ENCODE data around the gene FGF23. TPM values are rescaled to one million over a fixed set of nuclear protein-coding genes. Genes with fewer than 3 reads are reported as not detected.
"Not testable (repeated sequence)": the region's sequence is repeated elsewhere in the genome, so short reads cannot be mapped to it uniquely, and the experiment has no call there.

FGF23 gene
- total RNA-seq, 2 experiments from 2014 or later: not detected

DNA sequence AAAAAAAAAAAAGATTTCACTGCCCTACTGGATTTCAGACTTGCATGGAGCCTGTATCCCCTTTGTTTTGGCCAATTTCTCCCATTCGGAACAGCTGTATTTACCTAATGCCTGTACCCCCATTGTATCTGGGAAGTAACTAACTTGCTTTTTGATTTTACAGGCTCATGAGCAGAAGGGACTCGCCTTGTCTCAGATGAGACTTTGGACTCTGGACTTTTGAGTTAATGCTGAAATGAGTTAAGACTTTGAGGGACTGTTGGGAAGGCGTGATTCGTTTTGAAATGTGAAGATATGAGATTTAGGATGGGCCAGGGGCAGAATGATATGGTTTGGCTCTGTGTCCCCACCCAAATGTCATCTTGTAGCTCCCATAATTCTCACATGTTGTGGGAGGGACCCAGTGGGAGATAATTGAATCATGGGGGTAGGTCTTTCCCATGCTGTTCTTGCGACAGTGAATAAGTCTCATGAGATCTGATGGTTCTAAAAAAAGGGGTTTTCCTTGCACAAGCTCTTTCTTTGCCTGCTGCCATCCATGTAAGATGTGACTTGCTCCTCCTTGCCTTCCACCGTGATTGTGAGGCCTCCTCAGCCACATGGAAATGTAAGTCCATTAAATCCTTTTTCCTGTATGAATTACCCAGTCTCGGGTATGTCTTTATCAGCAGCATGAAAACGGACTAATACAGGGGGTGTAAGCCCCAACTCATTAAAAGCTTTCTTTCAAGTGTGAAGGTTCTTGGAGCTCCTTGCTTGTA lies 25.5 kb upstream of the FGF23 start:
- not testable (repeated sequence) for H3K4me1 Mint-ChIP-seq; H3K9me3 Mint-ChIP-seq; H3K4me3 Mint-ChIP-seq; DNase-seq; H3K36me3 Mint-ChIP-seq (ENCODE audit: low read depth); H3K27ac Mint-ChIP-seq
- CTCF ChIA-PET: interaction anchor here (1.0 kb wide), 1 partner anchor 16 kb away, joined by 4 read pairs; no protein-coding TSS in a partner anchor
- POLR2A ChIA-PET: interaction anchor here (0.7 kb wide), 1 partner anchor 90 kb away, joined by 3 read pairs; no protein-coding TSS in a partner anchor
- H3K27me3 Mint-ChIP-seq: peaks cover 16% of the 10 kb centered on the region

DNA sequence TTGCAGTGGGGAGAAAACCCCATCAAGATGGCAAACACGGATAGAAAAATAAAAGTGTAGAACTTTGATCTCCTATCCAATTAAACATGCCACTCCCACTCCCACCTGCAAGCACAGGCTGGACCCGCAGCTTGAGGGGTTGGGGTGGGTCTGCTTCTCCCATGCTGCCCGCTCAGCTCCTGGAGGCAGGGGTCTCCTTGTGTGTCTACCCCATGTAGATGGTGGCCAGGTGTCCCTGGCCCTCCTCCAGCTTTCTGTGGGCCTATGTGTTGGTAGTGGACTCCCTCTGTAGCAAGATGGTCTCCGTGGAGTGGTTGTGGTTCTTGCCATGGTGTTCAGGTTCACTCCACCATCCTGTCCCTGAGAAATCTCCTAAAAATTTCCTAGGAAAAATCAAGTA lies 23.5 kb upstream of the FGF23 start:
- Mint-ChIP-seq H3K36me3 (ENCODE audit: low read depth) (no peaks in the 10 kb centered on the region), H3K27me3 (peaks cover 20% of the 10 kb centered on the region), H3K4me1 (no peaks in the 10 kb centered on the region), H3K9me3 (no peaks in the 10 kb centered on the region), H3K27ac (no peak overlapping the region), H3K4me3 (no peak overlapping the region)
- DNase-seq: no peak
- POLR2A ChIA-PET: no interaction called here
- CTCF ChIA-PET: no interaction called here

DNA sequence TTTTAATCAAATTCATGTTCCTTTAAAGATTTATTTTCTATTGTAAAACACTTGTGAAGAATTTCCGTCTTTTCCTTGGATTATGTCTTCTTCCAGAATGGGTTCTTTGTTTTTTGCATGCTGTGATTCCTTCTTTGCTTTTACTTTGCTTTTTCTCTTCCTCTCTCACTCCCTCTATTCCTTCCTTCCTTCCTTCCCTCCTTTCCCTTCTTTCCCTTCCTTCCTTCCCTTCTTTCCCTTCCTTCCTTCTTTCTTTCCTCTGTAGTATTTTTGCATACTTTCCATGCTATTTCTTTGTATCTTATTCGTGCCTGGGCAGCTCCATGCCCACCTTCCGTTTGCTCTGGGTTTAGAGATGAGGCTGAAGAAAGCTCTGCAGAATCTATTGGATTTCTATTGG lies 21.6 kb upstream of the FGF23 start:
- H3K27ac Mint-ChIP-seq: no peak overlapping the region
- POLR2A ChIA-PET: no interaction called here
- no peaks in the 10 kb centered on the region for H3K36me3 Mint-ChIP-seq (ENCODE audit: low read depth)
- CTCF ChIA-PET: interaction anchor here (1.2 kb wide), 1 partner anchor 19 kb away, joined by 4 read pairs; no protein-coding TSS in a partner anchor
- peaks cover 27% of the 10 kb centered on the region for H3K27me3 Mint-ChIP-seq
- DNase-seq: no peak
- no peak overlapping the region for H3K4me3 Mint-ChIP-seq
- H3K9me3 Mint-ChIP-seq: no peaks in the 10 kb centered on the region
- H3K4me1 Mint-ChIP-seq: no peaks in the 10 kb centered on the region

DNA sequence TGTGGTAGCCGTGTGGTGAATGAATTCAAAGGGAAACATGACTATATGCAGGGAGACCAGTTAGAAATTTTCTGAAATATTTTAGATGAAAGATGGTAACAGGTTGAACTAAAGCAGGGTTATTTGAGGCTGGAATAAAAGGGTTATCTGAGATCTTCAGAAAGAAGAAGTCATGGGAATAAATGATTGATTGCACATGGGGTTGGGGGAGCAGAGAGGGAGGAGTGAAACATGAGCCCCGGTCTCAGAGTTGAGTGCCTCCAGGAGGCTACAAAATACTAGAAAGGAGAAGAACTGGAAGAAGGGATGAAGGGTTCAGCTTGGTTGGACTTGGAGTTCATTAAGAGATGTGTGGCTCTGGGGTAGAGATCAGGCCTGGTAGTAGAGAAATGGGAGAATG lies 16.3 kb upstream of the FGF23 start:
- Mint-ChIP-seq H3K27ac (no peak overlapping the region), H3K4me1 (peaks cover 6% of the 10 kb centered on the region), H3K36me3 (ENCODE audit: low read depth) (no peaks in the 10 kb centered on the region), H3K9me3 (no peaks in the 10 kb centered on the region), H3K4me3 (no peak overlapping the region), H3K27me3 (peaks cover 47% of the 10 kb centered on the region)
- ChIA-PET CTCF (no interaction called here), POLR2A (no interaction called here)
- DNase-seq: no peak

DNA sequence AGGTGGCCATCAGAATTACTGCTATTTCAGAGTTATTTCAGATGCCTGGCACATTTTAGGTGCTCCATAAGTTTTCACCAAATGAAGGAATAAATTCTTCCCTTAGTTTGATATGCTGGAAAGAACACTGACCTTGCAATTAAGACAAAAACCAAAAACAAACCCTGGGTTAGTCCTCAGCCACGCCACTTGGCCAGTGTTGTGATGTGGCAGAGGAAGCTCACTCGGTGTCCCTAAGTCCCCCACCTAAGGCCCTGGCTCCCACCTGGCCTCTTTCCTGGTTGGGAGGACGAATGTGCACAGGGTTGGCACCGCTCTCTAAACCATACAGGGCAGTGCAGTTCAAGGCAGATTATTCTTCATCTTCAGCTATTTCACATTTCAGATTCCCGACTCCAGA lies 13.7 kb upstream of the FGF23 start:
- no peak overlapping the region for H3K4me3 Mint-ChIP-seq
- POLR2A ChIA-PET: no interaction called here

DNA sequence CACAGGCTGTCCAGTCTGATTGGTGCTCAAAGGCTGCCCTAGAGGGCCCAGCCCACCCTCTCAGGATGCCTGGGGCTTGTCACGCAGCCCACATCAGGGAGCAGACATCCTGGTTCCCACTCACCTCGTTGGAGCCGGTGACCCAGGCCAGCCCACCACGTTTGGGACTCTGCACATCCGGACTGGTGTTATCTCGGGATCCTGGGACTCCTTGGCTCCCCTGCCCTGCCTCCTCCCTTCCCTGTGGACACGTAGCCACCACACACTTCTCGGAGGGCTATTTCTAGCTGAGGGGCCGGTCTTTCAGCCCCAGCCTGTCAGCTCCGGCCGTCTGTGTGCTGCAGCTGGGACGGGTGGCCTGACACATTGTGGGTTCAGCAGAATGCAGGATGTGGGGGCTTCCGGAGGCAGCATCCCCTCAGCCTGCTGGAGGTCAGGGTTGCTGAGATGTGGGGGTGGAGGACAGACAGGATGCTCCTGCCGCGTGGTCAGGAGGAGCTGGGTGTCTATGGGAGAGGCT lies 12.8 kb upstream of the FGF23 start:
- ChIA-PET CTCF (no interaction called here), POLR2A (no interaction called here)
- Mint-ChIP-seq H3K4me1 (peaks cover 6% of the 10 kb centered on the region), H3K4me3 (no peak overlapping the region), H3K27ac (no peak overlapping the region), H3K36me3 (ENCODE audit: low read depth) (no peaks in the 10 kb centered on the region), H3K27me3 (peaks cover 39% of the 10 kb centered on the region), H3K9me3 (no peaks in the 10 kb centered on the region)
- no peak for DNase-seq

More for the DNA sequence above, 13.7 kb upstream of the FGF23 start:
- Mint-ChIP-seq H3K36me3 (ENCODE audit: low read depth) (no peaks in the 10 kb centered on the region), H3K4me1 (peaks cover 6% of the 10 kb centered on the region), H3K27ac (no peak overlapping the region), H3K9me3 (no peaks in the 10 kb centered on the region), H3K27me3 (peaks cover 42% of the 10 kb centered on the region)
- CTCF ChIA-PET: no interaction called here
- no peak for DNase-seq

DNA sequence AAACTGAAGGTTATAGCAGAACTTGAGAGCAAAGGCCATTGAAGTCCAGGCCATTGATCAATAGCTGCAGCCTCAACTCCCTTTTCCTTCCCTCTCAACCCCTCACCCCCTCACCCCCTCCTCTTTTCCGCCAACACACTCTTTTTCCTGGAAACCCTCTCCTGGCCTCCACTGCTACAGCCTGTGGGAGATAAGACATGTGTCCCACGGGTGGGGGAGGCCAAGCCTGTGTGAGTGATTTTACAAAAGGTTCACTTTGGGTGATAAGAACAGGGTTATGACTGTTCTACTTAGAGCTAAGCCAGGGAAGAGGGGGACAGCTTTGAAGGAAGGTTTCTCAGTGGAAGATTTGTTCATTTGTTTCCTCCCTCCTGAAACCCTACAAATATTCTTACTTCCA lies 9.2 kb upstream of the FGF23 start:
- Mint-ChIP-seq H3K4me3 (no peak overlapping the region), H3K27me3 (peaks cover 18% of the 10 kb centered on the region), H3K9me3 (no peaks in the 10 kb centered on the region), H3K36me3 (ENCODE audit: low read depth) (no peaks in the 10 kb centered on the region), H3K27ac (no peak overlapping the region), H3K4me1 (peaks cover 6% of the 10 kb centered on the region)
- CTCF ChIA-PET: no interaction called here
- DNase-seq: no peak
- POLR2A ChIA-PET: no interaction called here

DNA sequence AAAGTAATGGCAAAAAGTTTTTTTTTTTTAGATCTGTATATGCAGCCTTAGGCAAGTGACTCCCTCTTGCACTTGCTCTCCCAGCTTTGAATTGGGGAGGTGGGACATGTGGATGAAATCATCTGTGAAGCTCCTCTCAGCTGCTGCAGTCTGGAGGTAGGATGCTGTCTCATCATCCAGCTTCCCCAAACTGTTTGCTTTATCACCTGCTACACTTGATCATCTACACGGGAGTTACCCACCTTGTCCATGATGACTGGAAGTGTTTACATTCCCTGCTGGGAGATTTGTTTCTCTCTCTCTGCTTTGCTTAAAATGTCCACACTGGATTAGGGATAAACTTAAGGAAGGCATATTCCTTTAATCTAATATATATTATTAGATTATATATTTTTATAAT lies 8.5 kb upstream of the FGF23 start:
- ChIA-PET CTCF (no interaction called here), POLR2A (no interaction called here)
- H3K4me3 Mint-ChIP-seq: no peak overlapping the region
- no peaks in the 10 kb centered on the region for H3K36me3 Mint-ChIP-seq (ENCODE audit: low read depth)
- H3K27me3 Mint-ChIP-seq: peaks cover 14% of the 10 kb centered on the region
- no peak for DNase-seq
- H3K9me3 Mint-ChIP-seq: no peaks in the 10 kb centered on the region
- H3K27ac Mint-ChIP-seq: no peak overlapping the region
- peaks cover 6% of the 10 kb centered on the region for H3K4me1 Mint-ChIP-seq

DNA sequence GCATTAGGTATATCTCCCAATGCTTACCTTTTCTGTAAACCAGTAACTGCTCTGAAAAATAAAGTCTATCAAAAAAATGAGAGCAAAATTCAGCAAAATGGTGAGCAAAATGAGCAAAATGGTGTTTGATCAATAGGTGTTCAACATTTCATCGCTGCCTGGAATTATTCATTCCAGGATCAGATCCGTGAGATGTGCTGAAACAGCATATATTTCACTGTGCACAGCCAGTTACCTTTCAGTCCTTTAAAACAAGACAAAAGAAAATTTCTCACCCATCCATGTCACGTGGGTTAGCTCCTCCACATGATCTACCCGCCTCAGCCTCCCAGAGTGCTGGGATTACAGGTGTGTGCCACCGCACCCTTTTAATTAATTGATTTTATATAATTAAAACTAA lies 8.1 kb upstream of the FGF23 start:
- Mint-ChIP-seq H3K27me3 (peaks cover 12% of the 10 kb centered on the region), H3K4me3 (no peak overlapping the region), H3K36me3 (ENCODE audit: low read depth) (no peaks in the 10 kb centered on the region), H3K4me1 (peaks cover 4% of the 10 kb centered on the region), H3K9me3 (no peaks in the 10 kb centered on the region), H3K27ac (no peak overlapping the region)
- ChIA-PET CTCF (no interaction called here), POLR2A (no interaction called here)
- DNase-seq: no peak

DNA sequence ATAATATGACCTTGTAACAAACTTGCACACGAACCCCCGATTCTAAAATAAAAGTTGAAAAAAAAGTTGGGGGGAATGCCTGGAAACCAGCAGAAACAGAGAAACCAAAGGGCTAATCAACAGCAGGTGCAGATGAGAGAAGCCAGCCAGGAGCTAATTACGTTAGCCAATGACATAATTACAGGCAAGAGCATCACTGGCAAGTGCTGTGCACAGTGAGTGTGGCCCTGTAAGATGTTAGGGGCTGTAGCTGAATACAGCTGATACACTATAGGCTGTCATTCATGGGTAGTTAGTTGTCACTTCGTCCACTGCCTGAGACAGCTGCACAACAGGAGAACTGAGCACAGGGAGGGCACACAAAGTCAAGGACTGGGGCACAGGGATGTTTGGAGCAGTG lies 7.3 kb upstream of the FGF23 start:
- H3K36me3 Mint-ChIP-seq (ENCODE audit: low read depth): no peaks in the 10 kb centered on the region
- POLR2A ChIA-PET: no interaction called here
- H3K9me3 Mint-ChIP-seq: no peaks in the 10 kb centered on the region
- H3K27me3 Mint-ChIP-seq: peaks cover 12% of the 10 kb centered on the region
- no peak for DNase-seq
- CTCF ChIA-PET: interaction anchor here (1.0 kb wide), 1 partner anchor 10 kb away, joined by 3 read pairs; no protein-coding TSS in a partner anchor
- no peak overlapping the region for H3K4me3 Mint-ChIP-seq
- no peak overlapping the region for H3K27ac Mint-ChIP-seq
- H3K4me1 Mint-ChIP-seq: no peaks in the 10 kb centered on the region

DNA sequence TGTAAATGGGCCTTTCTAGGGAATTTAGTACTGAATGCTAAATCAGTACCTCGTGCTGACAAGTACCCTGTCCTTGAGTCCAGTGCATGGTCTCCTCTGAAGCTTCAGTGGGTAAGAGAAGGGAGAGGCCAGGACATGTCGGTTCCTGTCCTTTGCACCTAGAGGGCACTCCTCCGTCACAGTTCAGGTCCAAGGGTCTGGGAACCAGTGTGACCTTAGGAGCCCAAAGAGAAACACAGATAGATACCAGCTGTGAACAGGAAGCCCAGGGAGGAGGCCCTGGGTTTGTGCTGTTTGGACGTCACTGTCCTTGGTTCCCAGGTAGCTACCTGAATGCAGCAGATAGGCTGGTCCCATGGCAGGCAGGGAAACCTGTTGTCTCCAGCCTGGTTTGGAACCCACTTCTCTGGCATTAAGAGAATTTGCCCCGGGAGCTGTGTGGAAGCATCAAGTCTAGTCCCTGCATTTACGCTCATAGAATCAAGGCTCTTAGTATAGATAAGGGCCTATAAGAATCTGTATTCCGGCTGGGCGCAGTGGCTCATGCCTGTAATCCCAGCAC lies 3.9 kb upstream of the FGF23 start:
- H3K9me3 Mint-ChIP-seq: no peaks in the 10 kb centered on the region
- no peak overlapping the region for H3K4me3 Mint-ChIP-seq
- POLR2A ChIA-PET: no interaction called here

DNA sequence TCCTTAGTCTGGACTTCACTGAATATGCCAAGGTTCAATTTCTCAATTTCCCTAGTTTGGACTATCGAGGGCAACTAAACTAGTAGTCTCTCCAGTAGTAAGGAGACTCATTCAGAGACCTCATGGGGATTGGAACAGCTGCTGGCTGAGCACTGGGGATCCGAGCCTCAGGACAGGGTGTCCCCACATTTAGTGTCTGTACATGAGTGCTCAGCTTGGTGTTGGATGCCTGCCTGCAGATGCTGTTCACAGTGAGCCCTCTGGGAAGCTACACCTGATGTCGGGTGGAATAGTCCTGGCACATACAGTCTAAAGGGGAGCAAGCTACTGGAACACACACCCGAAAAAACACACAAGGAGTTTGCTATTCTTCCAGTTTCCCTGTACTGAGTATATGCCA lies 820 bp upstream of the FGF23 start:
- Mint-ChIP-seq H3K4me1 (no peaks in the 10 kb centered on the region), H3K36me3 (ENCODE audit: low read depth) (no peaks in the 10 kb centered on the region), H3K27ac (no peak overlapping the region), H3K4me3 (no peak overlapping the region), H3K9me3 (no peaks in the 10 kb centered on the region), H3K27me3 (peaks cover 33% of the 10 kb centered on the region)
- ChIA-PET POLR2A (interaction anchor here (1.2 kb wide), 1 partner anchor 103 kb away, joined by 3 read pairs; no protein-coding TSS in a partner anchor), CTCF (no interaction called here)
- no peak for DNase-seq

More for the DNA sequence above, 3.9 kb upstream of the FGF23 start:
- CTCF ChIA-PET: interaction anchor here (1.2 kb wide), 2 partner anchors 148 to 374 kb away, joined by 3 read pairs; no protein-coding TSS in a partner anchor
- DNase-seq: no peak
- Mint-ChIP-seq H3K27me3 (peaks cover 25% of the 10 kb centered on the region), H3K4me1 (no peaks in the 10 kb centered on the region), H3K27ac (no peak overlapping the region), H3K36me3 (ENCODE audit: low read depth) (no peaks in the 10 kb centered on the region)

DNA sequence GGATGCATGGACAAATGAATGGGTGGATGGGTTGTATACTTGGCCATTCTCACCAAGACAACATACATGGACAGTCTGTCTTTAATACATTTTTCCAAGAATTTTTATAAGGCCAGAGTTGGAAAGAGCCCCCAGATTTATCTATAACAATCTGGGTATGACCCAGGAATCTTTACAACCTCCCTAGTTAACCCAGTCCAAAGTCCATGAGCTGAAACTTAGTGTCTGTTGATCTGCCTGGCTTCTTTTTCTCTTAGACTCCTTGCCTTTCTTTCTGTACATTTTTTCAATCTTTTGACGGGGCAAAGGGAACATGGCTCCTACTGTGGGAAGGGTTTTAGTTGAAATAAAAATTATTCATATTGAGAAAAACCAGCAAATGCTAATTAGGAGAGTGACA lies 740 bp downstream of the FGF23 start:
- H3K9me3 Mint-ChIP-seq: no peaks in the 10 kb centered on the region
- H3K4me1 Mint-ChIP-seq: no peaks in the 10 kb centered on the region
- POLR2A ChIA-PET: no interaction called here
- no peak overlapping the region for H3K27ac Mint-ChIP-seq
- CTCF ChIA-PET: no interaction called here
- H3K4me3 Mint-ChIP-seq: no peak overlapping the region
- DNase-seq: no peak
- peaks cover 38% of the 10 kb centered on the region for H3K27me3 Mint-ChIP-seq
- no peaks in the 10 kb centered on the region for H3K36me3 Mint-ChIP-seq (ENCODE audit: low read depth)

DNA sequence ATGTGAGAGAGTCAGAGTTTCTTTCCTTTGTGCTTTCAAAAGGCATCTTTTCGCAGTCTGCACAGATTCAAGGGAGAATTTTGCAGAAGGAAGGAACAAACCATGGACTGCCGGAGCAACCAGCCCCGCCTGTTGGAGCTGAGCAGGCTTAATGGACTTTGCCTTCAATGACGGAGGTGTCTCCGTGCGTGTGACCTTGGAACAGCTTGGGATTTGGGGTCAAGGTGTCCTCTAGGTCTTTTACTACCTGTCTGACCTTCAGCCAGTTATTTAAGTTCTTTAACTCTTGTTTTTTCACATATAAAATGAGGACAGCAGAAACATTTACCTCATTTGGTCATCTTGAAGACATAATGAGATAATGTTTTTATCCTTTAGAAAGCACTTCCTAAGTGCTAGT lies 4.1 kb downstream of the FGF23 start:
- Mint-ChIP-seq H3K9me3 (no peaks in the 10 kb centered on the region), H3K4me3 (no peak overlapping the region), H3K27ac (no peak overlapping the region), H3K4me1 (no peaks in the 10 kb centered on the region), H3K27me3 (peaks cover 41% of the 10 kb centered on the region), H3K36me3 (ENCODE audit: low read depth) (no peaks in the 10 kb centered on the region)
- CTCF ChIA-PET: no interaction called here
- no peak for DNase-seq
- POLR2A ChIA-PET: no interaction called here
